ENCODE results near the gene CACUL1.
A peak's percentile ranks its signal among the peaks of the same experiment; 100 is the strongest.

CACUL1 gene

GRCh38 chr10:118721539-118721876, 33.3 kb downstream of the CACUL1 start:
- TF ChIP-seq CTCF (IDR thresholded peaks at IDR 0.05) = no peak
- Histone ChIP-seq H3K27ac (no peak overlapping the region), H3K4me3 (no peak overlapping the region)
- no peak for DNase-seq (ENCODE audit: low spot score)

- Histone ChIP-seq H3K27ac (no peak overlapping the region), H3K4me3 (no peak overlapping the region)
- TF ChIP-seq CTCF (IDR thresholded peaks at IDR 0.05) = peak; percentile 87
- DNase-seq (ENCODE audit: low spot score) = no peak
Observed at GRCh38 chr10:118720685-118721538, 33.9 kb downstream of the CACUL1 start.

- Histone ChIP-seq H3K4me3 (no peak overlapping the region), H3K27ac (no peak overlapping the region)
- no peak for DNase-seq (ENCODE audit: low spot score)
- TF ChIP-seq CTCF (IDR thresholded peaks at IDR 0.05) = no peak
Observed at GRCh38 chr10:118714366-118714765, 40.4 kb downstream of the CACUL1 start.

- no peak for DNase-seq (ENCODE audit: low spot score)
- TF ChIP-seq CTCF (IDR thresholded peaks at IDR 0.05) = no peak
- no peak overlapping the region for H3K4me3 ChIP-seq
- no peak overlapping the region for H3K27ac ChIP-seq
Observed at GRCh38 chr10:118712930-118713634, 41.7 kb downstream of the CACUL1 start.

- TF ChIP-seq CTCF (IDR thresholded peaks at IDR 0.05) = no peak
- no peak for DNase-seq (ENCODE audit: low spot score)
- Histone ChIP-seq H3K4me3 (no peak overlapping the region), H3K27ac (no peak overlapping the region)
Observed at GRCh38 chr10:118712080-118712479, 42.7 kb downstream of the CACUL1 start.

GRCh38 chr10:118710487-118710886, 44.3 kb downstream of the CACUL1 start:
- H3K27ac ChIP-seq = no peak overlapping the region
- no peak for TF ChIP-seq CTCF (IDR thresholded peaks at IDR 0.05)
- DNase-seq (ENCODE audit: low spot score) = no peak
- H3K4me3 ChIP-seq = no peak overlapping the region

GRCh38 chr10:118708571-118708970, 46.2 kb downstream of the CACUL1 start:
- Histone ChIP-seq H3K27ac (no peak overlapping the region), H3K4me3 (no peak overlapping the region)
- TF ChIP-seq CTCF (IDR thresholded peaks at IDR 0.05) = no peak
- DNase-seq (ENCODE audit: low spot score) = no peak
